Activated CD8-positive, alpha-beta memory T cell treated with anti-CD3 and anti-CD28 coated beads for 48 hours (primary cell): Measurements from ENCODE around the gene TYW1.
"Not testable (repeated sequence)": the region's sequence is repeated elsewhere in the genome, so short reads cannot be mapped to it uniquely, and the experiment has no call there.

Experiments used
- DNase-seq, 3 experiments: peaks; one replicate each; pipeline ENCODE4 v3.0.0-alpha.2; 2020; ENCODE audit warnings: low read depth in 2 of 3, low spot score in 2 of 3

The TYW1 gene

GRCh38 chr7:66994691-66995049 is 2.0 kb upstream of the TYW1 start:
- peak in 1 of 3 experiments; percentile 2 for DNase-seq

DNA sequence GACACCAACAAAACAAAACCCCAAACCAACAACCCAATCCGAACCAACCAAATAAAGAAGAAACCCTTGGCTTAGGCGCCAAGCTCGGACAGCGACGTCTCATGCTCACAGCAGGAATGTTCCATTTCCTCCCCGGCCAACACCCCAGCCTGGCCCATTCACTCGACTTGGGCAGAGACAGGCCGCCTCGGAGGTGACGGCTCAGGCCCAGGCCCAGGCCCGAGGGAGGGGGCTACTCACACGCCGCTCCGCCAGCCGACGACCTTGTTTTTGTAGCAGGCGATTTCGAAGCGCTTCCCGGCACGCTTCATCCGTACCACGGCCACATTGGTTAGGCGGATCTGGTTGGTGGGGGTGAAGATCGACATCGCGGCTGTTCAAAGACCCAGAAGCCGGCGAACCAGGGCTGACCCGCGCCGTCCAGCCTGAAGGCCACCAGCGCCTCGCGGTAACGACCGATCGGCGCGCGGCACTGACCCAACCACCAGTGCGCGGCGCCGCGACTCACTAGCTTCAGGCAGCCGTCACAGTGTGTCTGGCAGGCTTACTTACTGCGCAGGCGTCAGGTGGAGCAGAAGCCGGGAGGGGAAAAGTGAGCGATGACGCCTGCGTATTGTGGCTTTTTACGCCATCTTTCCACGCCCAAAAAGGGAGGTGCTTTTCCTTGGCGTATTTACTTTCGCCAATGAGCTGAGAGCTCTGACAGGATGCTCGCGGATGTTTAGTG is 1.4 kb upstream of the TYW1 start, which contains the start of gene SBDS:
TSS of gene SBDS (minus strand) at position 537 of the 727 bp plus-strand sequence. CDS start at position 368, 169 bp downstream.
- DNase-seq = peak; percentile 67 to 80 (median 78)

DNA sequence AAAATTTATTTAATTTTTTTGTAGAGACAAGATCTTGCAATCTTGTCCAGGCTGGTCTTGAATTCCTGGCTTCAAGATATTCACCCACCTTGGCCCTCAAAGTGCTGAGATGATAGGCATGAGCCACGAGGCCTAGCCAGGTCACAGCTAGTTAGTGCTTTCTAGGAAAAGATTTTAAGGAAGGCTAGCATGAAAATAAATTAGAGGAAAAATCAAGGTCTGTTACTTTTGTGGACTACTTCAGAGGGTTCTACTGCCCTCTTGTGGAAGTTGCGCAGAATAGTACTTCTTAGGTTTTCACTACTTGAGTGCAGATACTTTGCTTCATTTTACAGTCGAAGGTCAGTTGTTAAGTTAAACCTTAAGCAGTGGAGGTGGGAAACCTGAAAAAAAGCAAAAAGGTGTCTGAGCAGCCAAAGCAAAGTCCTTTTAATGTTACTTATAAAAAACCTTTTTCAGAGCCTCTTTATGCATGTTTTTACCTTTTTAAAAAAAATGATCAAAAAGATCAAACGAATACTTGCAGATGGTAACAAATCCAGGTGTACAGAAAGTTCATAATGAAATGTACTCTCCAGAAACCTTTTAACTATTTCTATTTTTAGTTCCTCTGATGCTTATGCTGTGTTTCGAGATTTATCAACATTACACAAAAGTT is 4.1 kb downstream of the TYW1 start:
- not testable (repeated sequence) for DNase-seq

DNA sequence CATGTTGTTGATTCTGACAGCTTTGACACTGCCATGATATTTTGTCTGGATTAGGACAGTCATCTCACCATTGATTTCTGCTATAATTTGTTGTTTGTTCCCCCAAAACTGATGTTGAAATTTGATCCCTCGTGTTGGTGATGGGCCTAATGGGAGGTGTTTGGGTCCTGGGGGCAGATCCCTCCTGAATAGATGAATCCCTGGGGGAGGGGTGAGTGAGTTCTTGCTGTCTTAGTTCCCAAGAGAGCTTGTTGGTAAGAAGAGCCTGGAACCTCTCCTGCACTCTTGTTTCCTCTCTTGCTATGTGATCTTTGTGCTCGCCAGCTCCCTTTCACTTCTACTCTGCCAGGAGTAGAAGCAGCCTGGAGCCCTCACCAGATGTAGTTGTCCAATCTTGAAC is 7.5 kb downstream of the TYW1 start:
- not testable (repeated sequence) for DNase-seq

- DNase-seq = no peak
Observed at GRCh38 chr7:67006965-67007364, 10.3 kb downstream of the TYW1 start.

GRCh38 chr7:67008260-67008659 is 11.6 kb downstream of the TYW1 start:
- DNase-seq = no peak

- not testable (repeated sequence) for DNase-seq
Observed at GRCh38 chr7:67009677-67010076, 13.0 kb downstream of the TYW1 start.

- not testable (repeated sequence) for DNase-seq
Observed at GRCh38 chr7:67014076-67014622, 17.5 kb downstream of the TYW1 start.

DNA sequence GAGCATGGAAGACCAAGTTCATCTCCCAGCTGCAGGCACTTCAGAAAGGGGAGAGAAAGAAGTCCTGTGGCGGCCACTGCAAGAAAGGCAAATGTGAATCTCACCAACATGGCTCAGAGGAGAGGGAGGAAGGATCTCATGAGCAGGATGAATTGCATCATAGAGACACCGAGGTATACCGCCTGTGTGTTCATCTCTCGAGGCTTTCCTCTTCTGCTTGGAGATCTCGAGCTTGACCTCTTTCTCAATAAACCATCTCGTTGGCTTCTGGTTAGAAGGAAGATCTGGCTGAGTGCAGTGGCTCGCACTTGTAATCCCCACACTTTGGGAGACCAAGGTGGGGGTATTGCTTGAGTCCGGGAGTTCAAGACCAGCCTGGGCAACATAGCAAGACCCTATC is 21.3 kb downstream of the TYW1 start:
- DNase-seq = not testable (repeated sequence)

DNA sequence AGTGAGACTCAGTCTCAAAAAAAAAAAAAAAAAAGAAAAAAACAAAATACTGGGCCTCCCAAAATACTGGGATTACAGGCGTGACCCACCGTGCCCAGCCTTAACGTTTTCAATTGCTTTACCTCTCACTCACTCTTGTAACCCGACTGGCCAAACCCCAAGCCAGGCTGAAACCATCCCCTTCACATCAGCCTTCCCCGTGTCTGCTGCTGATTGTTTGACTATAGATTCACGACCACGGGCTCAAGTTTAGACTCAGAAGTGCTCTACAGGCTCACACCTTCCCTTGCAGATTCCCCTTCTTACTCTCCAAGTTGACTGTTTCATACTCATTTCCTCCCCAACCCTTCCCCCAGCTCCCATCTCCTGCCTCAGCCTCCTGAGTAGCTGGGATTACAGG is 22.3 kb downstream of the TYW1 start:
- no peak for DNase-seq

DNA sequence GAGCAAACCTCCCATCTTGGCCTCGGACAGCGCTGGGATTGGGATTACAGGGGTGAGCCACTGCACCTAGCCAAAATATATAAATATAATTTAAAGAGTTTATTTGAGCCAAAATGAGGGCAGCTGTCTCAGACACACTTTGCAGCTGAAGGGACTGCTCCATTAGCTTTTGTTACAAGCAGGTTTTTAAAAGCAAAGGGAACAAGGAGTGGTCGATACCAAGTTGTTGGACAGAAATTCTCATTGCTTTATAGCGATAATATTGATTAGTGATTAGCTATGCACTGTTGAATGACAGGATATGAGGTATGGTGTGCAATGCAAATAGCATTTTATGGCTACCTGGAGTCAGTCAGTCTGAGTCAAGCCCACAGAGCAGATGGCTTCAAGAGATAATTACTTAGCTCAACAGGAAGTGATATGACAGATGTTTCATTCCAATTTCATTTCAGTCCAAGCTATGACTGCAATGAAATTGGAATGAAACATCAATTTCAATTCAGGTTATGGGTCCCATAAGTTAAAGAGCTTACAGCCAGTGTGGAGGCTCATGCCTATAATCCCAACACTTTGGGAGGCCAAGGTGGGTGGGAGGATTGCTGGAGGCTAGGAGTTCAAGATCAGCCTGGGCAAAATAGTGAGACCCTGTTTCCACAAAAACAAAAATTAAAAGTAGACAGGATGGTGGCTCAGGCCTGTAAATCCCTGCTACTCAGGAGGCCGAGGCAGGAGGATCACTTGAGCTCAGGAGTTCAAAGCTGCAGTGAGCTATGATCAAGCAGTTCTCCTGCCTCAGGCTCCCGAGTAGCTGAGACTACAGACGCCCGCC is 23.1 kb downstream of the TYW1 start:
- DNase-seq = no peak

- no peak for DNase-seq
Observed at GRCh38 chr7:67021260-67021659, 24.6 kb downstream of the TYW1 start.

DNA sequence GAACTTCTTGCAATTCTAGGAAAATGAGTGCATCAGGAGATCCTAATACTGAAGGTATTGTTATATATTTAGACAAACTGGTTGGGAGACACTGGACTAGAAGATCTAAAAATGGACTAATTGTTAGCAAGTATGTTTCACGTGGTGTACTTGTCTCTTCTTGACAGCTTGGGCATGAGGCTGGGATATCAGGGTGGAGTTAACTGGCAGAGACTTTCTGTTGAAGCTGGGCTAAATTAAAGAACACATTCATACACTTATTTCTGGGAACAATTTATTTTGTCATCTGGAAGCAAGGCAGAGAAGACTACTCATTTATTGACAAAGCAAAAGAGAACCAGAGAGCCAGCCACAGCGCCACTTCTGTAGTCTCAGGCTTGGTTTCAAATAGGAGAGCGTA is 25.9 kb downstream of the TYW1 start:
- no peak for DNase-seq

DNA sequence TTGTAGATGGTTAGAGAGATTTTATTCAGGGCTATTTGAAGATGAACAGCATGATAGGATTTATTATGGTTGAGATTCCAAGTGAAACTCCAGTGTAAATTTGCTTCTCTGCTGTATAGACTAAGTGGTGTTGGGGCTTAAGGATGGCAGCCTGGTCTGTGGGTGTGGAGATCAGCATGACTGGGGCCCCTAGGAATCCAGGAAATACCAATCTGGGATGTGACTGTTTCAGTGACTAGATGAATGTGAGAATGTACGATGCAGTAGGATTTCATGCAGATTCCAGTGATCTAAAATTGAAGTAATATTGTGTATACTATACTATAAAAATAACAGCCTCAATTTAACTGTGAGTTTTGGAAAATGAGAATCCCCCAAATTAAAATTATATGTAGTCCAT is 28.8 kb downstream of the TYW1 start:
- DNase-seq = not testable (repeated sequence)

- not testable (repeated sequence) for DNase-seq
Observed at GRCh38 chr7:67031685-67032084, 35.1 kb downstream of the TYW1 start.

- no peak for DNase-seq
Observed at GRCh38 chr7:67033251-67033650, 36.6 kb downstream of the TYW1 start.

- not testable (repeated sequence) for DNase-seq
Observed at GRCh38 chr7:67036432-67037395, 40.1 kb downstream of the TYW1 start.

- DNase-seq = not testable (repeated sequence)
Observed at GRCh38 chr7:67040832-67041231, 44.2 kb downstream of the TYW1 start.

DNA sequence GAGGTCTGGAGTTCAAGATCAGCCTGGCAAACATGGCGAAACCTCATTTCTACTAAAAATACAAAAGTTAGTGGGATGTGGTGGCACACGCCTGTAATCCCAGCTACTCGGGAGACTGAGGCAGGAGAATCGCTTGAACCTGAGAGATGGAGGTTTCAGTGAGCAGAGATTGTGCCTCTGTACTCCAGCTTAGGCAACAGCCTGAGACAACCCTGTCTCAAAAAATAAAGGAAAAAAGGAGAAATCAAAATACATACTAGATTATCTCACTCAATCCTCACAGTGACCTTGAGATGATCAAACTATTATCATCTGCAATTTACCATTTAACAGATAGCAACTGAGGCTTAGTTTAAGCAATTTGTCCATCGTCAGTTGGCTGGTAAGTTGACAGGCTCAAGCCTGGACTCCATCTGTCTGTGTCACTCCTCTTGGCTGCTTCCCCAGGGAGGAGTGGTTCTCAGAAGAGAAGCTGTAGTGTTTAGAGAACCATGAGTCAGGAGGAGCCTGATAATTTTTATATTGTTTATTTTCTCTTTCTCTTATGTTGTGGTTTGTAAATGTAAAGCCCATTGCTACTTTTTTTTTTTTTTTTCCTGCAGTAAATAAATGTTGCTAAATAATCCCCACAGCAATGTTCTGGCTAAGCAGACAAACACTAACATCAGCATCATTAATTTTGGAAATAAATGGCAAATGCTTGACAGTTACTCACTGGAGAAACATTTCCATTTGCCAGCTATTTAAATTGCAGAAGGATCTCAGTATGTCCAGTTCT is 46.3 kb downstream of the TYW1 start:
- not testable (repeated sequence) for DNase-seq

DNA sequence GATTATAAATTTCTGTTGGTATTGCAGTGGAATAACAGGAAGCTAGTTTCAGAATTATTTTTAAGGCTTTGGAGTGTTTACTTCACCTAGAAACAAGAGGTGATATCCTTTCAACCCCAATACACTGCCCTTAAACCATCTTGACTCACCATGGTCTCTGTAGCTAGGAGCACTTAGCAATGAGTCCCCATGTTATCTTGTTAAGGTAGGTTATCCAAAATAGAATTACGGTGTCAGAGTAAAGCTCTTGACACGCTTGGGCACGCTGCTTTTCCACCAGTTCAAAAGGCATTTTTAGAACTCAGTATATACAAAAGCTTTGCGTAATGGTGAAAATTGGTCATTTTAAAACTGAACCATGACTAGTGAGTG is 46.9 kb downstream of the TYW1 start:
- DNase-seq = not testable (repeated sequence)
